HepG2 (cell line): ENCODE data around the gene VSX1. TPM values are rescaled to one million over a fixed set of nuclear protein-coding genes. Genes with fewer than 3 reads are reported as not detected.

Source experiments
- ATAC-seq: fragments of 200-7000 bp; cut with Tn5 transposase; 3 replicates; pipeline ENCODE4 v1.9.1; 2020; ENCODE audit warnings: mild to moderate bottlenecking, moderate library complexity
- BruUV-seq: library from RNA; stranded (reverse); fragments of 400-500 nt; replicated peaks from 2 replicates; lab custom pipeline; 2021; lab: Mats Ljungman, UMichigan
- CTCF ChIA-PET: fragments of 300-600 bp; formaldehyde crosslinking; extraction: SDS; loops from one replicate; lab custom pipeline; 2021; ENCODE audit warnings: low total read pairs, inconsistent platforms, low intra/inter-chr PET ratio; lab: Yijun Ruan, JAX
- POLR2A ChIA-PET: fragments of 350-600 bp; sonication (Branson Sonifier 250); formaldehyde crosslinking; loops from one replicate; lab custom pipeline; 2020; ENCODE audit warnings: antibody characterized with exemption, inconsistent platforms; lab: Yijun Ruan, JAX
- DNase-seq: peaks from one replicate; pipeline ENCODE4 v3.0.0-alpha.2; 2015; ENCODE audit warnings: low spot score
- FAIRE-seq: peaks from 3 replicates; lab custom pipeline; 2011; peaks lifted over from hg19 to GRCh38; lab: Jason Lieb, UNC
- H2AFZ ChIP-seq: one replicate; pipeline ENCODE4 v1.6.1; 2011; ENCODE audit warnings: low read length, inconsistent platforms
- H3K27ac ChIP-seq: fragments of 300-600 bp; 3 replicates; pipeline ENCODE4 v1.8.0; 2011; ENCODE audit warnings: mixed run types, mild to moderate bottlenecking, mixed read lengths, low read length, inconsistent platforms; ENCODE audit not compliant: insufficient read depth; ENCODE audit errors: extremely low read length
- H3K27me3 ChIP-seq, 2 experiments: fragments of 200-600 bp in 1 of 2; 2 replicates in 1 of 2; 3 replicates in 1 of 2; pipeline versions ENCODE4 v1.6.0 to v1.8.0; 2011; ENCODE audit warnings: low read length in 2 of 2, mild to moderate bottlenecking in 2 of 2, moderate library complexity in 2 of 2, inconsistent platforms in 1 of 2; ENCODE audit not compliant: insufficient read depth in 2 of 2, control insufficient read depth in 1 of 2
- H3K36me3 ChIP-seq, 2 experiments: fragments of 200-600 bp in 1 of 2; replicated peaks in 1 of 2; 2 replicates in 1 of 2; 3 replicates in 1 of 2; pipeline versions ENCODE4 v1.5.1 to v1.8.0; 2011; ENCODE audit warnings: low read length in 2 of 2, inconsistent platforms in 1 of 2; ENCODE audit not compliant: insufficient read depth in 2 of 2, control insufficient read depth in 1 of 2
- H3K4me1 ChIP-seq: 2 replicates; pipeline ENCODE4 v1.5.1; 2012; ENCODE audit warnings: low read length, inconsistent platforms; ENCODE audit not compliant: insufficient read depth
- H3K4me2 ChIP-seq: 2 replicates; pipeline ENCODE4 v1.6.0; 2011; ENCODE audit warnings: low read depth, low read length, inconsistent platforms
- H3K4me3 ChIP-seq, 3 experiments: fragments of 200-600 bp in 1 of 3; sonication (generic), shearing (Covaris generic) in 1 of 3; replicated peaks in 1 of 3; 2 replicates each; pipeline ENCODE4 v1.5.1; 2011 to 2016; ENCODE audit warnings: low read length in 3 of 3, inconsistent platforms in 2 of 3, low read depth in 2 of 3, mild to moderate bottlenecking in 2 of 3, control low read depth in 1 of 3, mixed read lengths in 1 of 3; ENCODE audit not compliant: insufficient read depth in 1 of 3
- H3K79me2 ChIP-seq: one replicate; pipeline ENCODE4 v1.6.1; 2011; ENCODE audit warnings: low read length, inconsistent platforms; ENCODE audit not compliant: insufficient read depth
- H3K9ac ChIP-seq: 2 replicates; pipeline ENCODE4 v1.6.0; 2011; ENCODE audit warnings: mild to moderate bottlenecking, low read depth, low read length, inconsistent platforms; ENCODE audit not compliant: insufficient read depth
- H3K9me3 ChIP-seq: 2 replicates; pipeline ENCODE4 v1.5.1; 2012; ENCODE audit warnings: mild to moderate bottlenecking, low read length
- H4K20me1 ChIP-seq: 2 replicates; pipeline ENCODE4 v1.6.0; 2011; ENCODE audit warnings: inconsistent platforms, mild to moderate bottlenecking, low read length, moderate library complexity; ENCODE audit not compliant: insufficient read depth
- KLF13 ChIP-seq: sonication (generic); formaldehyde crosslinking; IDR thresholded peaks from 2 replicates; pipeline ENCODE4 v1.4.0; 2020; ENCODE audit warnings: mild to moderate bottlenecking, missing genetic modification reagents
- PLRG1 ChIP-seq: fragments of 450-650 bp; conservative IDR thresholded peaks from 2 replicates; pipeline ENCODE4 v1.6.1; 2016
- ZNF432 ChIP-seq: sonication (generic); formaldehyde crosslinking; IDR thresholded peaks from 2 replicates; pipeline ENCODE4 v1.5.0; 2020; ENCODE audit warnings: missing genetic modification reagents, mild to moderate bottlenecking, borderline replicate concordance
- ZNF792 ChIP-seq: IDR thresholded peaks from 2 replicates; pipeline ENCODE4 v1.6.1; 2016
- ZSCAN21 ChIP-seq: sonication (generic); formaldehyde crosslinking; IDR thresholded peaks from 2 replicates; pipeline ENCODE4 v1.8.0; 2022; ENCODE audit warnings: mild to moderate bottlenecking, missing genetic modification reagents, moderate library complexity, borderline replicate concordance
- ZZZ3 ChIP-seq: sonication (generic); formaldehyde crosslinking; IDR thresholded peaks from 2 replicates; pipeline ENCODE4 v1.4.0; 2020; ENCODE audit warnings: missing genetic modification reagents, mild to moderate bottlenecking, borderline replicate concordance
- WGBS: methylation state at CpG from one replicate; pipeline ENCODE4 v1.1.6; 2017; ENCODE audit warnings: low lambda C conversion rate; 5-methylcytosine and 5-hydroxymethylcytosine counted together
- in situ Hi-C: cut with HindIII; loops from 2 replicates; pipeline ENCODE4 v1.10.0; 2017; ENCODE audit warnings: low pct_unique_long_range_greater_than_20kb; ENCODE audit not compliant: extremely low pct_ligation_motif_present
- intact Hi-C: fragments of 100-400 bp; cut with micrococcal nuclease; formaldehyde crosslinking; loops from one replicate; pipeline ENCODE4 v1.10.0; 2022; ENCODE audit not compliant: unreplicated experiment
- polyA plus RNA-seq, 8 experiments: library from polyadenylated mRNA; depleted of rRNA in 3 of 8; stranded (reverse) in 7 of 8; unstranded in 1 of 8; fragments of >200 nt; fragmentation: Illumina TruSeq in 4 of 8; extraction: Trizol in 4 of 8; gene quantifications; 2 replicates each; pipeline versions ENCODE4 v1.2.1 to v1.2.3, GENCODE V29; 2011 to 2016; ENCODE audit warnings: low read depth in 4 of 8, missing spikeins in 1 of 8, mixed read lengths in 1 of 8; ENCODE audit not compliant: insufficient read depth in 1 of 8
- total RNA-seq, 5 experiments: library from RNA; depleted of rRNA; stranded (reverse); fragments of >200 nt; fragmentation: Illumina TruSeq; extraction: Trizol; gene quantifications; 2 replicates each; pipeline ENCODE4 v1.2.3, GENCODE V29; 2016; ENCODE audit warnings: low read depth in 1 of 5
- TF ChIP-seq, protein P1 (sequence below): sonication (generic); formaldehyde crosslinking; IDR thresholded peaks from 2 replicates; pipeline ENCODE4 v1.4.0; 2020; ENCODE audit warnings: mild to moderate bottlenecking, missing genetic modification reagents, borderline replicate concordance
- TF ChIP-seq, protein P2 (sequence below): sonication (generic); formaldehyde crosslinking; IDR thresholded peaks from 2 replicates; pipeline ENCODE4 v1.5.0; 2020; ENCODE audit warnings: missing genetic modification reagents, mild to moderate bottlenecking, borderline replicate concordance
- TF ChIP-seq, protein P3 (sequence below): fragments of 450-650 bp; IDR thresholded peaks from 2 replicates; pipeline ENCODE4 v1.6.1; 2017
- TF ChIP-seq, protein P4 (sequence below): sonication (generic); formaldehyde crosslinking; IDR thresholded peaks from 2 replicates; pipeline ENCODE4 v1.4.0; 2020; ENCODE audit warnings: mild to moderate bottlenecking, missing genetic modification reagents

The VSX1 gene
- total and polyA plus RNA-seq, 2 of the 13 experiments (the other 11 are each of a cell fraction or from before 2014, with no cell fraction given): 0.04 TPM; not detected in 1

DNA sequence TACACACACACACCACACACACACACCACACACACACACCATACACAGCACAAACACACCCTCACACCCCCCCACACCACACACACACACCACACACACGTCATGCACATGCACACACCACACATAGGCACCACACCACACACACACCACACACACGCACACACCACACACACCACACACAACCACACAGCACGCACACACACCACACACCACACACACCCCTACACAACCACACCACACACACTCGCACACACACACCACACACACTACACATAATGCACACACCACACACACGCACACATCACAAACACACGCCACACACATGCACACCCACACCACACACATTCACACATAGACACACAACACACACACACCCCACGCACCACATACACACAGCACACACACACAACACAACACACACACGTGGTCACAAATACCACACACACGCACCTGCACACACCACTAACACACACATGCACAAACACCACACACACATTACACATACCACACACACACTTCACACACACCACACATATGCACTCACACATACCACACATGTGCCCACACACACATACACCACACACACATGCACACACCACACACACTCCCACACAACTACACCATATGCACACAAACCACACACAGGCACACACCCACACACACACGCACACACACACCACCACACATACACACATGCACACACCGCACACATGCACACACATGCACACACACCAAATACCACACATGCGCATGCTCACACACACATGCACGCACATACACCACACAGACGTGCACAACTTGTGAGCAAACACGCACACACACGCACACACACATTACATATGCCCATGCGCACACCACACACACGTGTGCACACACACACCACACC lies 14.6 kb downstream of the VSX1 start:
- ChIA-PET CTCF (interaction anchor here (1.5 to 5.4 kb wide), 2 partner anchors 72 to 112 kb away, joined by 5 to 138 read pairs; partner anchors contain the start of gene APMAP), POLR2A (no interaction called here)
- FAIRE-seq (peak; percentile 60), ATAC-seq (no peak), DNase-seq (no peak)
- intact Hi-C loops (loop anchor here (5.0 kb wide), 1 partner anchor 35 kb away; no protein-coding TSS in a partner anchor), in situ Hi-C loops (no loop called here)
- H3K27me3 ChIP-seq: peaks cover 0 to 11% of the 10 kb centered on the region in 2 experiments; a peak in 3 of 5 replicates
- no peak overlapping the region for H3K4me2 ChIP-seq
- no peak overlapping the region for H2AFZ ChIP-seq
- no peaks in the 10 kb centered on the region for H3K9me3 ChIP-seq
- H3K27ac ChIP-seq: no peak overlapping the region
- WGBS: 77% methylated on average over 18 of the region's 18 CpGs
- H4K20me1 ChIP-seq: no peaks in the 10 kb centered on the region
- no peaks in the 10 kb centered on the region for H3K79me2 ChIP-seq
- no peak overlapping the region for H3K9ac ChIP-seq
- peaks cover 63% of the 10 kb centered on the region for H3K4me1 ChIP-seq
- BruUV-seq: no TSS peak
- H3K36me3 ChIP-seq: no peaks in the 10 kb centered on the region
- no peak overlapping the region for H3K4me3 ChIP-seq
- TF ChIP-seq, protein P1, sequence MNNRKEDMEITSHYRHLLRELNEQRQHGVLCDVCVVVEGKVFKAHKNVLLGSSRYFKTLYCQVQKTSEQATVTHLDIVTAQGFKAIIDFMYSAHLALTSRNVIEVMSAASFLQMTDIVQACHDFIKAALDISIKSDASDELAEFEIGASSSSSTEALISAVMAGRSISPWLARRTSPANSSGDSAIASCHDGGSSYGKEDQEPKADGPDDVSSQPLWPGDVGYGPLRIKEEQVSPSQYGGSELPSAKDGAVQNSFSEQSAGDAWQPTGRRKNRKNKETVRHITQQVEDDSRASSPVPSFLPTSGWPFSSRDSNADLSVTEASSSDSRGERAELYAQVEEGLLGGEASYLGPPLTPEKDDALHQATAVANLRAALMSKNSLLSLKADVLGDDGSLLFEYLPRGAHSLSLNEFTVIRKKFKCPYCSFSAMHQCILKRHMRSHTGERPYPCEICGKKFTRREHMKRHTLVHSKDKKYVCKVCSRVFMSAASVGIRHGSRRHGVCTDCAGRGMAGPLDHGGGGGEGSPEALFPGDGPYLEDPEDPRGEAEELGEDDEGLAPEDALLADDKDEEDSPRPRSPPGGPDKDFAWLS (CRISPR knock-in tag): peak; percentile 61; the same call in 1 of the 2 replicates
- TF ChIP-seq ZZZ3 (CRISPR knock-in tag): 0 out of 2 replicates have a peak, but pooled peaks have one; percentile 63
- no peak for TF ChIP-seq ZNF432 (CRISPR knock-in tag)
- TF ChIP-seq, protein P2, sequence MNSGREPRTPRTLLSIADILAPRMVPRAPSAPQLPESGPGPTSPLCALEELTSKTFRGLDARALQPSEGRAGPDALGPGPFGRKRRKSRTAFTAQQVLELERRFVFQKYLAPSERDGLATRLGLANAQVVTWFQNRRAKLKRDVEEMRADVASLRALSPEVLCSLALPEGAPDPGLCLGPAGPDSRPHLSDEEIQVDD (CRISPR knock-in tag): no peak
- TF ChIP-seq, protein P3, sequence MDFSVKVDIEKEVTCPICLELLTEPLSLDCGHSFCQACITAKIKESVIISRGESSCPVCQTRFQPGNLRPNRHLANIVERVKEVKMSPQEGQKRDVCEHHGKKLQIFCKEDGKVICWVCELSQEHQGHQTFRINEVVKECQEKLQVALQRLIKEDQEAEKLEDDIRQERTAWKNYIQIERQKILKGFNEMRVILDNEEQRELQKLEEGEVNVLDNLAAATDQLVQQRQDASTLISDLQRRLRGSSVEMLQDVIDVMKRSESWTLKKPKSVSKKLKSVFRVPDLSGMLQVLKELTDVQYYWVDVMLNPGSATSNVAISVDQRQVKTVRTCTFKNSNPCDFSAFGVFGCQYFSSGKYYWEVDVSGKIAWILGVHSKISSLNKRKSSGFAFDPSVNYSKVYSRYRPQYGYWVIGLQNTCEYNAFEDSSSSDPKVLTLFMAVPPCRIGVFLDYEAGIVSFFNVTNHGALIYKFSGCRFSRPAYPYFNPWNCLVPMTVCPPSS: peak; percentile 94
- TF ChIP-seq ZSCAN21 (CRISPR knock-in tag): 0 out of 2 replicates have a peak, but pooled peaks have one; percentile 53
- no peak for TF ChIP-seq KLF13 (CRISPR knock-in tag)
- peak; percentile 90; the same call in 1 of the 2 replicates for TF ChIP-seq PLRG1
- TF ChIP-seq, protein P4, sequence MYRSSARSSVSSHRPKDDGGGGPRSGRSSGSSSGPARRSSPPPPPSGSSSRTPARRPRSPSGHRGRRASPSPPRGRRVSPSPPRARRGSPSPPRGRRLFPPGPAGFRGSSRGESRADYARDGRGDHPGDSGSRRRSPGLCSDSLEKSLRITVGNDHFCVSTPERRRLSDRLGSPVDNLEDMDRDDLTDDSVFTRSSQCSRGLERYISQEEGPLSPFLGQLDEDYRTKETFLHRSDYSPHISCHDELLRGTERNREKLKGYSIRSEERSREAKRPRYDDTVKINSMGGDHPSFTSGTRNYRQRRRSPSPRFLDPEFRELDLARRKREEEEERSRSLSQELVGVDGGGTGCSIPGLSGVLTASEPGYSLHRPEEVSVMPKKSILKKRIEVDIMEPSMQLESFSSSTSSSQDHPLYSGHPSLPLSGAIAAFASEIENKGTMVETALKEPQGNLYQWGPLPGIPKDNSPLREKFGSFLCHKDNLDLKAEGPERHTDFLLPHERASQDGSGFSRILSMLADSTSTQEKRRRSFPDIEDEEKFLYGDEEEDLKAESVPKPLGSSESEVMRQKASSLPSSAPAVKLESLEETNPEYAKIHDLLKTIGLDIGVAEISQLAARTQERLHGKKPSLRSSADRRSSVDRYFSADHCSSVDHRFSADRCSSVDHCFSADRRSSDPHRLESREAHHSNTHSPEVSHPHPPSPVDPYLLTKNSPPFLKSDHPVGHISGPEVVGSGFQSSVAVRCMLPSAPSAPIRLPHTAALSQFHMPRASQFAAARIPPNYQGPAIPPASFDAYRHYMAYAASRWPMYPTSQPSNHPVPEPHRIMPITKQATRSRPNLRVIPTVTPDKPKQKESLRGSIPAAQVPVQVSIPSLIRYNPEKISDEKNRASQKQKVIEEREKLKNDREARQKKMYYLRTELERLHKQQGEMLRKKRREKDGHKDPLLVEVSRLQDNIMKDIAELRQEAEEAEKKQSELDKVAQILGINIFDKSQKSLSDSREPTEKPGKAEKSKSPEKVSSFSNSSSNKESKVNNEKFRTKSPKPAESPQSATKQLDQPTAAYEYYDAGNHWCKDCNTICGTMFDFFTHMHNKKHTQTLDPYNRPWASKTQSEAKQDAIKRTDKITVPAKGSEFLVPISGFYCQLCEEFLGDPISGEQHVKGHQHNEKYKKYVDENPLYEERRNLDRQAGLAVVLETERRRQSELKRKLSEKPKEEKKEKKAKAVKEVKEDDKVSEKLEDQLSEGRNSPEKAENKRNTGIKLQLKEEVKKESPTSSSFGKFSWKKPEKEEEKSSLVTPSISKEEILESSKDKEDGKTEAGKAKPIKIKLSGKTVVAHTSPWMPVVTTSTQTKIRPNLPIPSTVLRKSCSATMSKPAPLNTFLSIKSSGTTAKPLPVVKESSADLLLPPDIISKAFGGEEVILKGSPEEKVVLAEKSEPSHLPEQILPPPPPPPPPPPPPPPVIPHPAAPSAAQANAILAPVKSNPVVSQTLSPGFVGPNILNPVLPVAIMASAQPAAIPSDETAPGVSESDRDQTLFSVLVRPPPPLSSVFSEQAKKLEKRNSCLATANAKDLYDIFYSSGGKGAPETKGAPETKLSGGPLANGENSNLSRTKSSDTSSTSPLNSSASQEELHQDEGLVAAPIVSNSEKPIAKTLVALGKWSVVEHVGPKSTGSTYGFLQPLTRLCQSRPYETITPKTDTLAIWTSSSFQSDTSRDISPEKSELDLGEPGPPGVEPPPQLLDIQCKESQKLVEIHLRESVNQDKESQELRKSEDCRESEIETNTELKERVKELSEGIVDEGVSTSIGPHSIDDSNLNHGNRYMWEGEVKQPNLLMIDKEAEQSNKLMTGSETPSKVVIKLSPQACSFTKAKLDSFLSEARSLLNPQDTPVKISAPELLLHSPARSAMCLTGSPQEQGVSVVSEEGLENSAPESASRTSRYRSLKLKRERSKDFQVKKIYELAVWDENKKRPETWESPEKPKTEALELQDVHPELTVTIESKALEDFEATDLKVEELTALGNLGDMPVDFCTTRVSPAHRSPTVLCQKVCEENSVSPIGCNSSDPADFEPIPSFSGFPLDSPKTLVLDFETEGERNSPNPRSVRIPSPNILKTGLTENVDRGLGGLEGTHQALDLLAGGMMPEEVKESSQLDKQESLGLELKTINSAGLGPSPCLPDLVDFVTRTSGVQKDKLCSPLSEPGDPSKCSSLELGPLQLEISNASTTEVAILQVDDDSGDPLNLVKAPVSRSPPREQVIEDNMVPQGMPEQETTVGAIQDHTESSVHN (CRISPR knock-in tag): peak; percentile 59; the same call in 1 of the 2 replicates
- TF ChIP-seq ZNF792 (CRISPR knock-in tag): no peak
